Hepatocyte (in vitro differentiated cells): Measurements from ENCODE around the gene BNIP5. TPM values are rescaled to one million over a fixed set of nuclear protein-coding genes. Genes with fewer than 3 reads are reported as not detected.

Experiments used
- DNase-seq: peaks from one replicate; pipeline ENCODE4 v3.0.0-alpha.2; 2016; ENCODE audit warnings: low spot score
- H2AFZ ChIP-seq: fragments of 200-600 bp; sonication (generic); 2 replicates; pipeline ENCODE4 v1.6.0; 2016; ENCODE audit warnings: antibody characterized with exemption, mild to moderate bottlenecking
- H3K27ac ChIP-seq: fragments of 200-600 bp; sonication (generic); 2 replicates; pipeline ENCODE4 v1.5.1; 2016; ENCODE audit warnings: mild to moderate bottlenecking
- H3K27me3 ChIP-seq: fragments of 200-600 bp; sonication (generic); 2 replicates; pipeline ENCODE4 v1.6.1; 2016
- H3K36me3 ChIP-seq: fragments of 200-600 bp; sonication (generic); replicated peaks from 2 replicates; pipeline ENCODE4 v1.5.1; 2016; ENCODE audit warnings: low read depth; ENCODE audit not compliant: insufficient read depth
- H3K4me1 ChIP-seq: fragments of 200-600 bp; sonication (generic); 2 replicates; pipeline ENCODE4 v1.5.1; 2016; ENCODE audit warnings: mild to moderate bottlenecking, moderate library complexity; ENCODE audit not compliant: insufficient read depth
- H3K4me2 ChIP-seq: fragments of 200-600 bp; sonication (generic); 2 replicates; pipeline ENCODE4 v1.6.0; 2016
- H3K4me3 ChIP-seq: fragments of 200-600 bp; sonication (generic); 2 replicates; pipeline ENCODE4 v1.5.1; 2016; ENCODE audit warnings: mild to moderate bottlenecking
- H3K79me2 ChIP-seq: fragments of 200-600 bp; sonication (generic); 2 replicates; pipeline ENCODE4 v1.6.0; 2017; ENCODE audit warnings: mild to moderate bottlenecking
- H3K9me2 ChIP-seq: fragments of 200-600 bp; sonication (generic); replicated peaks from 2 replicates; pipeline ENCODE4 v1.6.0; 2017; ENCODE audit warnings: mild to moderate bottlenecking; ENCODE audit not compliant: insufficient read depth
- H3K9me3 ChIP-seq: fragments of 200-600 bp; sonication (generic); 2 replicates; pipeline ENCODE4 v1.5.1; 2016; ENCODE audit warnings: low read depth, mild to moderate bottlenecking
- H4K20me1 ChIP-seq: fragments of 200-600 bp; sonication (generic); 2 replicates; pipeline ENCODE4 v1.6.0; 2016; ENCODE audit warnings: mild to moderate bottlenecking; ENCODE audit not compliant: insufficient read depth, poor library complexity, severe bottlenecking
- EZH2 ChIP-seq: fragments of 200-600 bp; sonication (generic); IDR thresholded peaks from 2 replicates; pipeline ENCODE4 v1.6.1; 2016; ENCODE audit warnings: antibody characterized with exemption, mild to moderate bottlenecking, borderline replicate concordance
- EZH2phosphoT487 ChIP-seq: fragments of 200-600 bp; sonication (generic); IDR thresholded peaks from one replicate; pipeline ENCODE4 v1.6.1; 2018; ENCODE audit warnings: antibody characterized with exemption, mild to moderate bottlenecking, low read depth, moderate library complexity; ENCODE audit not compliant: unreplicated experiment, severe bottlenecking
- WGBS: methylation state at CpG from one replicate; pipeline ENCODE4 v1.1.6; 2016; ENCODE audit warnings: low lambda C conversion rate; ENCODE audit errors: missing lambda C conversion rate; 5-methylcytosine and 5-hydroxymethylcytosine counted together
- polyA plus RNA-seq: library from polyadenylated mRNA; unstranded; fragments of >200 nt; fragmentation: Nextera tagmentation; extraction: Ambion mirVana; gene quantifications from 2 replicates; pipeline ENCODE4 v1.2.1, GENCODE V29; 2016
- total RNA-seq: library from RNA; depleted of rRNA; stranded (reverse); fragments of >200 nt; gene quantifications from 2 replicates; pipeline ENCODE4 v1.2.3, GENCODE V29; 2014
- TF ChIP-seq, protein P1 (sequence below): fragments of 200-600 bp; sonication (generic); IDR thresholded peaks from 2 replicates; pipeline ENCODE4 v1.5.1; 2016; ENCODE audit warnings: antibody characterized with exemption, mild to moderate bottlenecking; ENCODE audit not compliant: poor library complexity

BNIP5 gene
- total and polyA plus RNA-seq, 2 experiments from 2014 or later: 28.1 to 29.1 TPM

DNA sequence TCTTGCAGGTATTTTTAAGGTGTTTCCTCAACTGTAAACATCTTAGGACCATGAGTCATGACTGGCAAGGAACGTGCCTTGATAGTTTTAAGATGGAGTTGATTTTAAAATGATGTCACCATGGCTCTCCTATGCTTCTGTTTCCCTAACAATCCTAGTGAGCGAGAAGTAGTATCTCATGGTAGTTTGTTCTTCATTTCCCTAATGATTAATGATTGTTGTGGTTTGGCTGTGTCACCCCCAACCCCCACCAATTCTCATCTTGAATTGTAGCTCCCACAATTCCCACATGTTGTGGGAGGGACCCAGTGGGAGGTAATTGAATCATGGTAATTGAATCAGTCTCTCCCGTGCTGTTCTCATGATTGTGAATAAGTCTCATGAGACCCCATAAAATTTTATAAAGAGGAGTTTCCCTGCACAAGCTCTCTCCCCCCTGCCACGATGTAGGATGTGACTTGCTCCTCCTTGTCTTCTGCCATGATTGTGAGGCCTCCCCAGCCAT is 16.8 kb upstream of the BNIP5 start:
- no peak overlapping the region for H2AFZ ChIP-seq
- H3K27me3 ChIP-seq: no peaks in the 10 kb centered on the region
- H3K4me2 ChIP-seq: no peak overlapping the region
- H3K36me3 ChIP-seq: no peaks in the 10 kb centered on the region
- H3K9me2 ChIP-seq: no peaks in the 10 kb centered on the region
- no peak overlapping the region for H3K4me3 ChIP-seq
- no peaks in the 10 kb centered on the region for H3K79me2 ChIP-seq
- H4K20me1 ChIP-seq: no peaks in the 10 kb centered on the region
- H3K27ac ChIP-seq: no peak overlapping the region
- no peak for DNase-seq
- no peak for TF ChIP-seq EZH2
- TF ChIP-seq EZH2phosphoT487: no peak
- TF ChIP-seq, protein P1, sequence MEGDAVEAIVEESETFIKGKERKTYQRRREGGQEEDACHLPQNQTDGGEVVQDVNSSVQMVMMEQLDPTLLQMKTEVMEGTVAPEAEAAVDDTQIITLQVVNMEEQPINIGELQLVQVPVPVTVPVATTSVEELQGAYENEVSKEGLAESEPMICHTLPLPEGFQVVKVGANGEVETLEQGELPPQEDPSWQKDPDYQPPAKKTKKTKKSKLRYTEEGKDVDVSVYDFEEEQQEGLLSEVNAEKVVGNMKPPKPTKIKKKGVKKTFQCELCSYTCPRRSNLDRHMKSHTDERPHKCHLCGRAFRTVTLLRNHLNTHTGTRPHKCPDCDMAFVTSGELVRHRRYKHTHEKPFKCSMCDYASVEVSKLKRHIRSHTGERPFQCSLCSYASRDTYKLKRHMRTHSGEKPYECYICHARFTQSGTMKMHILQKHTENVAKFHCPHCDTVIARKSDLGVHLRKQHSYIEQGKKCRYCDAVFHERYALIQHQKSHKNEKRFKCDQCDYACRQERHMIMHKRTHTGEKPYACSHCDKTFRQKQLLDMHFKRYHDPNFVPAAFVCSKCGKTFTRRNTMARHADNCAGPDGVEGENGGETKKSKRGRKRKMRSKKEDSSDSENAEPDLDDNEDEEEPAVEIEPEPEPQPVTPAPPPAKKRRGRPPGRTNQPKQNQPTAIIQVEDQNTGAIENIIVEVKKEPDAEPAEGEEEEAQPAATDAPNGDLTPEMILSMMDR: no peak
- peaks cover 21% of the 10 kb centered on the region for H3K4me1 ChIP-seq
- no peaks in the 10 kb centered on the region for H3K9me3 ChIP-seq
- WGBS: 69% methylated on average over 4 of the region's 4 CpGs

DNA sequence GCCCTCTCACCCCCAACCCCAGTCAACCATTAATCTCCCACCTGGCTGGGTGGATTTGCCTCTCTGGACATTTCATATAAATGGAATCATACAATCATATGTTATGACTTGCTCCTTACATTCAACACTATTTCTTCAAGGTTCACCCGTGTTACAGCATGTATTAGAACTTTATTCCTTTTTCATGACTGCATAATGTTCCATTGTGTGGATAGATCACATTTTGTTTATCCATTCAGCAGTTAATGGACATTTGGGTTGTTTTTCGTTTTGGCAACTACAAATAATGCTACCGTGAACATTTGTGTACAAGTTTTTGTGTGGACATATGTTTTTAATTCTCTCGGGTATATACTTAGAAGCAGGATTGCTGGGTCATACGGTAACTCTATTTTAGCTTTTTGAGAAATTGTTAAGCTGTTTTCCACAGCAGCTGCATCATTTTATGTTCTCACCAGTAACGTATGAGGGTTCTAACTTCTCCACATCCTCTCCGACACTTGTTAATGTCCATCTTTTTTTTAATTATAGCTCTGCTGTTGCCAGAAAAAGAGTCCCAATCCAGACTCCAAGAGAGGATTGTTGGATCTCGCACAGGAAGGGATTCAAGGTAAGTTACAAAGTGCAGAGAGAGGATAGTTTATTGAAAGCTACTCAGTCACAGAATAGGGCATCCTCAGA is 15.9 kb upstream of the BNIP5 start:
- Histone ChIP-seq H2AFZ (no peak overlapping the region), H3K4me1 (peaks cover 18% of the 10 kb centered on the region), H4K20me1 (no peaks in the 10 kb centered on the region), H3K4me2 (no peak overlapping the region), H3K27me3 (no peaks in the 10 kb centered on the region), H3K9me2 (no peaks in the 10 kb centered on the region), H3K36me3 (no peaks in the 10 kb centered on the region), H3K27ac (peak overlapping the region; percentile 90), H3K79me2 (no peaks in the 10 kb centered on the region), H3K9me3 (no peaks in the 10 kb centered on the region), H3K4me3 (no peak overlapping the region)
- DNase-seq: no peak
- 91% methylated on average over 8 of the region's 8 CpGs for WGBS
- TF ChIP-seq, protein P1: no peak
- no peak for TF ChIP-seq EZH2phosphoT487
- no peak for TF ChIP-seq EZH2

- DNase-seq: peak; percentile 71
- Histone ChIP-seq H3K79me2 (no peaks in the 10 kb centered on the region), H3K27ac (peak overlapping the region; percentile 90), H3K36me3 (no peaks in the 10 kb centered on the region), H3K9me3 (no peaks in the 10 kb centered on the region), H4K20me1 (no peaks in the 10 kb centered on the region), H3K27me3 (no peaks in the 10 kb centered on the region), H3K4me3 (no peak overlapping the region), H3K9me2 (no peaks in the 10 kb centered on the region), H3K4me1 (peaks cover 18% of the 10 kb centered on the region), H2AFZ (no peak overlapping the region), H3K4me2 (peak overlapping the region; percentile 51)
- WGBS: 51% methylated on average over 15 of the region's 15 CpGs
- TF ChIP-seq EZH2 (no peak), EZH2phosphoT487 (no peak)
- TF ChIP-seq, protein P1: no peak
Measured at GRCh38 chr6:36350681-36351571, 14.2 kb upstream of the BNIP5 start.
